HepG2 (cell line): Measurements from ENCODE around the gene CELSR3. TPM values are rescaled to one million over a fixed set of nuclear protein-coding genes. Genes with fewer than 3 reads are reported as not detected.

Source experiments
- CCAR2 ChIP-seq: fragments of 200-400 bp; formaldehyde crosslinking; optimal IDR thresholded peaks from 2 replicates; pipeline ENCODE3; 2018; ENCODE audit warnings: low read depth, mild to moderate bottlenecking, low read length, moderate library complexity
- E2F2 ChIP-seq: sonication (generic); formaldehyde crosslinking; IDR thresholded peaks from 2 replicates; pipeline ENCODE4 v1.4.0; 2020; ENCODE audit warnings: missing genetic modification reagents, borderline replicate concordance
- HIC2 ChIP-seq: sonication (generic); formaldehyde crosslinking; IDR thresholded peaks from 2 replicates; pipeline ENCODE4 v1.9.0; 2022; ENCODE audit warnings: low read depth, missing genetic modification reagents
- KDM5B ChIP-seq: sonication (generic); formaldehyde crosslinking; IDR thresholded peaks from 2 replicates; pipeline ENCODE4 v1.4.0; 2020; ENCODE audit warnings: missing genetic modification reagents, mild to moderate bottlenecking, borderline replicate concordance
- MXD3 ChIP-seq: IDR thresholded peaks from 2 replicates; pipeline ENCODE4 v1.6.1; 2016; ENCODE audit warnings: mild to moderate bottlenecking, missing biosample characterization, missing genetic modification reagents
- PRDM10 ChIP-seq: sonication (generic); formaldehyde crosslinking; IDR thresholded peaks from 2 replicates; pipeline ENCODE4 v1.4.0; 2020; ENCODE audit warnings: low read depth, missing genetic modification reagents
- SATB2 ChIP-seq: sonication (generic); formaldehyde crosslinking; IDR thresholded peaks from 2 replicates; pipeline ENCODE4 v1.5.0; 2020; ENCODE audit warnings: missing genetic modification reagents
- SMYD3 ChIP-seq: sonication (generic); formaldehyde crosslinking; IDR thresholded peaks from 2 replicates; pipeline ENCODE4 v1.8.1; 2023; ENCODE audit warnings: mild to moderate bottlenecking, missing genetic modification reagents
- ZFAT ChIP-seq: sonication (generic); formaldehyde crosslinking; conservative IDR thresholded peaks from 2 replicates; pipeline ENCODE4 v1.8.1; 2023; ENCODE audit warnings: missing genetic modification reagents, inconsistent platforms
- ZNF10 ChIP-seq: sonication (generic); formaldehyde crosslinking; IDR thresholded peaks from 2 replicates; pipeline ENCODE4 v1.4.0; 2020; ENCODE audit warnings: mild to moderate bottlenecking, low read depth, missing genetic modification reagents, borderline replicate concordance
- ZNF124 ChIP-seq: sonication (generic); formaldehyde crosslinking; IDR thresholded peaks from 2 replicates; pipeline ENCODE4 v1.4.0; 2020; ENCODE audit warnings: missing genetic modification reagents
- ZNF224 ChIP-seq: sonication (generic); formaldehyde crosslinking; IDR thresholded peaks from 2 replicates; pipeline ENCODE4 v1.5.0; 2020; ENCODE audit warnings: mild to moderate bottlenecking, missing genetic modification reagents
- ZNF256 ChIP-seq: sonication (generic); formaldehyde crosslinking; conservative IDR thresholded peaks from 2 replicates; pipeline ENCODE4 v1.4.0; 2020; ENCODE audit warnings: missing genetic modification reagents
- ZNF513 ChIP-seq: sonication (generic); formaldehyde crosslinking; conservative IDR thresholded peaks from 2 replicates; pipeline ENCODE4 v1.5.0; 2020; ENCODE audit warnings: missing genetic modification reagents
- ZNF570 ChIP-seq: sonication (generic); formaldehyde crosslinking; IDR thresholded peaks from 2 replicates; pipeline ENCODE4 v1.4.0; 2020; ENCODE audit warnings: mild to moderate bottlenecking, missing genetic modification reagents, borderline replicate concordance
- ZNF580 ChIP-seq: IDR thresholded peaks from 2 replicates; pipeline ENCODE4 v1.6.1; 2016; ENCODE audit warnings: low read depth, borderline replicate concordance
- ZNF607 ChIP-seq: sonication (generic); formaldehyde crosslinking; IDR thresholded peaks from 2 replicates; pipeline ENCODE4 v1.5.1; 2020; ENCODE audit warnings: missing genetic modification reagents, mild to moderate bottlenecking, borderline replicate concordance
- ZNF7 ChIP-seq: IDR thresholded peaks from 2 replicates; pipeline ENCODE4 v1.6.1; 2016; ENCODE audit warnings: missing biosample characterization, missing genetic modification reagents
- ZNF737 ChIP-seq: sonication (generic); formaldehyde crosslinking; IDR thresholded peaks from 2 replicates; pipeline ENCODE4 v1.5.0; 2020; ENCODE audit warnings: missing genetic modification reagents, mild to moderate bottlenecking, borderline replicate concordance
- polyA plus RNA-seq, 8 experiments: library from polyadenylated mRNA; depleted of rRNA in 3 of 8; stranded (reverse) in 7 of 8; unstranded in 1 of 8; fragments of >200 nt; fragmentation: Illumina TruSeq in 4 of 8; extraction: Trizol in 4 of 8; gene quantifications; 2 replicates each; pipeline versions ENCODE4 v1.2.1 to v1.2.3, GENCODE V29; 2011 to 2016; ENCODE audit warnings: low read depth in 4 of 8, missing spikeins in 1 of 8, mixed read lengths in 1 of 8; ENCODE audit not compliant: insufficient read depth in 1 of 8
- total RNA-seq, 5 experiments: library from RNA; depleted of rRNA; stranded (reverse); fragments of >200 nt; fragmentation: Illumina TruSeq; extraction: Trizol; gene quantifications; 2 replicates each; pipeline ENCODE4 v1.2.3, GENCODE V29; 2016; ENCODE audit warnings: low read depth in 1 of 5

The CELSR3 gene
- total and polyA plus RNA-seq, 2 of the 13 experiments (the other 11 are each of a cell fraction or from before 2014, with no cell fraction given): 5.4 to 6.7 TPM

GRCh38 chr3:48685603-48686511 is 23.2 kb upstream of the CELSR3 start, which contains the start of gene NCKIPSD (continued):
- no peak for TF ChIP-seq ZNF570 (CRISPR knock-in tag)
- TF ChIP-seq SMYD3 (CRISPR knock-in tag): no peak
- TF ChIP-seq HIC2 (CRISPR knock-in tag): no peak; the same call in 1 of the 2 replicates
- TF ChIP-seq PRDM10 (CRISPR knock-in tag): 0 out of 2 replicates have a peak, but pooled peaks have one; percentile 32
- TF ChIP-seq ZNF737 (CRISPR knock-in tag): no peak
- TF ChIP-seq SATB2: no peak
- TF ChIP-seq ZNF10: no peak
- peak; percentile 63; the same call in 1 of the 2 replicates for TF ChIP-seq ZNF513 (CRISPR knock-in tag)
- TF ChIP-seq MXD3 (CRISPR knock-in tag): peak; percentile 85; the same call in 1 of the 2 replicates
- no peak for TF ChIP-seq ZNF256 (CRISPR knock-in tag)
- no peak for TF ChIP-seq ZFAT
- no peak; the same call in 1 of the 2 replicates for TF ChIP-seq ZNF124 (CRISPR knock-in tag)
- no peak for TF ChIP-seq ZNF7
- no peak; the same call in 1 of the 2 replicates for TF ChIP-seq E2F2 (CRISPR knock-in tag)
- no peak for TF ChIP-seq CCAR2
- no peak for TF ChIP-seq ZNF580
- peak; percentile 96 for TF ChIP-seq ZNF607
- TF ChIP-seq KDM5B (CRISPR knock-in tag): peak; percentile 94
- no peak for TF ChIP-seq ZNF224 (CRISPR knock-in tag)
